HG03457 (cell line): ENCODE data around the gene NIPBL.
"Not testable (repeated sequence)": the region's sequence is repeated elsewhere in the genome, so short reads cannot be mapped to it uniquely, and the experiment has no call there.

ENCODE experiments used
- ATAC-seq: cut with Tn5 transposase; IDR thresholded peaks from one replicate; pipeline ENCODE4 v1.9.1; 2021; ENCODE audit warnings: moderate number of reproducible peaks; ENCODE audit not compliant: unreplicated experiment

Gene NIPBL

DNA sequence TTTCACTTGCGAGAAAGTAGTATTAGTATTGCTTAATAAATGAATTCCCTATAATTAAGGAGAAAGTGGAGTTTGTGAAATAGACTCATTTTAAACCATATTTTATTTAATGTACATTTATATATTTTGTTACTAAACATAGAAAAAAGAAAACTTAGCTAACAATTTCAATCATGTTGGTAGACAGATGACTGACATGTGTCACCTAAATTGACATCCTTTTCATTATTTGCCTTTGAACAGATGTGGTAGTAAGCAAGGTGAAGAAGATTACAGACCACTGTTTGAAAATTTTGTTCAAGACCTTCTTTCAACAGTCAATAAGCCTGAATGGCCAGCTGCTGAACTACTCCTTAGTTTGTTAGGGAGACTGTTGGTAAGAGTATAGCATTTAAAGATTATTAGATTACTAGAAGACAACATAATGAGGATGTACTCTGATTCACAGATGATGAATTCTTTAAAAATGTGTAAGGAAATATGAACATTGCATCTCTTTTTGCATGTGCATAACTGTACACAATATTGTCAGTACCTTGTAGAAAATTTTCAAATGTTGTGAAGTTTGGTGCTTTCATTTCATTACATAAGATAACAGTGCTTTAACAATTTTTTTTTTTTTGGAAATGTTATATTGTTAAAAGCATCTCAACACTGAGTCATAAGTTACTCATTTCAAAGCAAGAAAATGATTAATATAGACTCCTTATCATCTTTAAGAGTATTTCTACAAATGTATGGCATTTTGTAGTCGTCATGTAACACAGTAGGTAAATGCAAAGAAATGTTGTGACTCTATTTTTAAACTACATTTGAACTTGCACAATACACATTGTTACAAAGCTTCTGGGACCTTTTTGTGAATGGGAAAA lies 139.5 kb downstream of the NIPBL start:
- no peak for ATAC-seq

DNA sequence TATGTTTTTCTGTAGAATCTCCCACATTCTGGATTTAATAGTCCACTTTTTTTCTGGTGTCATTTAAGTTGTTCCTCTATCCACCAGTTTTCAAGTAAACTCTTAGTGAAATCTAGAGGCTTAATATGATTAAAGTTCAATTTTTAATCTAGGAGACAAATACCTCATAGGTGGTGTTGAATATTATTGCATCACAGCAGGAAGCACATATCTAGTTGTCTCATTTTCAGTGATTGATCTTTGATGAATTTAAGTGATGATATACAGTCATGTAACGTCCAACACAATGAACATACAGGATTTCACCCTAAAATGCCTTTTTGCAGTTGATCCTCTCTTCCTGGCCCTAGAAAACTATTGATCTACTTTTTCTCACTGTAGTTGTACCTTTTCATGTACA lies 152.3 kb downstream of the NIPBL start:
- ATAC-seq = no peak

DNA sequence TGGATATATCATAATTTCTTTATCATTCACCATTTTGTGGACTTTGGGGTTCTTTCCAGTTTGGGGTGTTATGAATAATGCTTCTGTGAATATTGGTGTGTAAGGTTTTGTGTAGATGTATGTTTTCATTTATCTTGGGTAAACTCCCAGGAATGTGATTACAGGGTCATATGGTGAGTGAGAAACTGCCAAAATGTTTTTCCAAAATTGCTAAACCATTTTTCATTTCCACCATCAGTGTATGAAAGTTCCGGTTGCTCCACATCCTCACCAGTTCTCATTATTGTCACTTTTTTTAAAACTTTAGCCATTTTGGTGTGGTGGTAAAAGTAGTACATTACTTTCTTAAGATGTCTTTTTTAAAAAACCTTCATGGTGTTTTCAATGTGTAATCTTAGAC lies 152.9 kb downstream of the NIPBL start:
- ATAC-seq = no peak

DNA sequence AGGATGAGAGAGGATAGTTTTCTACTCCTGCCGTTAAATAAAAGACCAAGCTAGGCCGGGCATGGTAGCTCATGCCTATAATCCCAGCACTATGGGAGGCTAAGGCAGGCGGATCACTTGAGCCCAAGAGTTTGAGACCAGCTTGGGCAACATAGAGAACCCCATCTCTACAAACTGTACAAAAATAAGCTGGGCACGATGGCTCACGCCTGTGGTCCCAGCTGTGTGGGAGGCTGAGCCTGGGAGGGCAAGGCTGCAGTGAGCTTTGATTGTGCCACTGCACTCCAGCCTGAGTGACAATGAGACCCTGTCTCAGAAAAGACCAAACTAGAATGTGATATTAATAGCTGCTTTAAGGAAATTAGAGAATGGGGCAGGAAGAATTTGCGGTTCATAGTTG lies 158.4 kb downstream of the NIPBL start:
- ATAC-seq = no peak

DNA sequence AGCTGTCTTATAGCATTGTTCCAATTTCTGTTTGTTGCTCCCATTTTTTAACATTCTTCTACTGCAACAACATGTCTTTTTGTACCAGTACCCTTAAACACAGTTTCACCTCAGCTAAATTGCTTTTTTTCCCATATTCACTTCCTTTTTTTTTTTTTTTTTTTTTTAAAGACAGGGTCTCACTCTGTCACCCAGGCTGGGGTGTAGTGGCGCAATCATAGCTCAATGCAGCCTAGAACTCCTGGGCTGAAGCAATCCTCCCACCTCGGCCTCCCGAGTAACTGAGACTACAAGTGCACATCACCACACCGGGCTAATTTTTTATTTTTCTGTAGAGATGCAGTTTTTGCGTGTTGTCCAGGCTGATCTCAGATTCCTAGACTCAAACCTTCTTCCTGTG lies 161.3 kb downstream of the NIPBL start:
- ATAC-seq = no peak

DNA sequence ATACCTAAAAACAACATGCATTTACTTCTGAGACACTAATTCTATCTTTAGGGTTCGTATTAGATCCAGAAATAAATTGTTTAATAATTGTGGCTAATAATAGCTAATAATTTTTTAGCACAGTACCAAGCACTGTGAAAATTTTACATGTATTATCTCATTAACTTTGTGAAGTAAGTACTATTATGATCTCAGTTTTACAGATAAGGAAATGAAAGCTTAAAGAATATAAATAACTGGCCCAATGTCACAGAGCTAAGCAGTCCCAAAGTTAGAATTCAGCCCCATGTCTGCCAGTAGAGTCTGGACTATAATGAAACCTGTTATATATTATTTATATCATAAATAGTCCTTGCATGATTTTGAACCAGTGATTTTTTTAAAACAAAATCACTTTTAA lies 163.3 kb downstream of the NIPBL start:
- no peak for ATAC-seq

DNA sequence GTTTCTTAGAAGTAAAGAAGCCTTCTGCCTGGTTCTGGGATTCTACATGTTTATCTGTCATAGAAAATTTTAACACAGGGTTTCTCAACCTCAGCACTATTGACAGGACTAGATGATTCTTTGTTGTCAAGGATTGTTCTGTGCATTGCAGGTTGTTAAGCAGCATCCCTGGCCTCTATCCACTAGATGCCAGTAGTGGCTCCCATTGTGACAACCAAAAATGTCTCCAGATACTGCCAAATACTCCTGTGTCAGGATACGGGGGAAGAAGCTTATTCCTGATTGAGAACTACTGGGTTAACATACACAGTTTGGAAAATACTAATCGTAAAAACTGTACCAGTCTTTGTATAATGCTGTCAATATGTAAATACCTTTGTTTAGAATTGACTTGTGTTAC lies 167.1 kb downstream of the NIPBL start:
- no peak for ATAC-seq

DNA sequence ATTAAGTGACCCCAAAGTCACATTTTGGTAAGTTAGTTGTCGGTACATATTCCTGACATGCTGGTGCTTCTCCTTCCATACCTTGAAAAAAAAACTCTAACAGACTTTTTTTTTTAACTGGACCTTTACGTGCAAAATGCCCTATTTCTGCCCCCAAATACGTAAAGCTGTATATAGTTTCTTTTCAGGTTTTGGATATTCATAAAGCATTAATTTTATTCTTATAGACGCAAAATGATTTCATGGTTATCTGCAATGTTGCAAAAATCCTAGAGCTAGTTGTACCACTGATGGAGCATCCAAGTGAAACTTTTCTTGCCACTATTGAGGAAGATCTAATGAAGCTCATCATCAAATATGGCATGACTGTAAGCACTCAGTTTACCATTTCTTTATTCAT lies 167.6 kb downstream of the NIPBL start:
- ATAC-seq = no peak

DNA sequence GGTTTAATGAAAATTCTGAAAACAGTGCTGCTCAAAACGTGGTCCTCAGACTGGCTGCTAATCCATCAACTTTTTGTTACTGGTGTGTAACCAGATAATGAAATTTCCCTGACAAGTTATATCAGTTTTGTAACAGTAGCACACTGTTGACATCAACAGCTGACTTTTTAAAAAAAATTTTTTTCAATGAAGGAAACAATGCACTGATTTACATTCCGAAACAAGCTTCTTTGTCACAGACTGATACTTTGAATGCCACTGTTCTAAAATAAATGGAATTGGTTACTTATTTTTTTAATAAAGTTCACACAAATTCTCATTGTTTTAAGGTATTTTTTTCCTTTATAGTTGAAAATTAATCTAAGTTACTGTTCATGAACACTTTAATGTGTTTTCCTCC lies 169.1 kb downstream of the NIPBL start:
- no peak for ATAC-seq

DNA sequence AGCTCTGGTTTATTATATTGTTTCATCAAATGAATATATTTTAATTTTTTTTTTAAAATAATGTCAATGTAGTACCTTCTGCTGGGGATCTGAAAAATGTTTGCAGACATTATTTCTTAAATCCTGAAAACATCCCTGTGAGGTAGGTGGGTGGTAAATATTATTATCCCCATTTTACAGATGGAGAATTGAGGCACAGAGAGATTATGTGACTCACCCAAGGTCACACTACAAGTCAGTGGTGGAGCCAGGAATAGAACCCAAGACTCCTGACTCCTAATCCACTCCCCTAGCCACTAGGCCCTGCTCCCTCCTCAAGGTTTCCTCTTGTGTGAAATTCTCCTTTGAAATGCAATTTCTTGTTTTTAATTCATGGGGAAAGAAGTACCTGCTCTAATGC lies 171.4 kb downstream of the NIPBL start:
- ATAC-seq = no peak

DNA sequence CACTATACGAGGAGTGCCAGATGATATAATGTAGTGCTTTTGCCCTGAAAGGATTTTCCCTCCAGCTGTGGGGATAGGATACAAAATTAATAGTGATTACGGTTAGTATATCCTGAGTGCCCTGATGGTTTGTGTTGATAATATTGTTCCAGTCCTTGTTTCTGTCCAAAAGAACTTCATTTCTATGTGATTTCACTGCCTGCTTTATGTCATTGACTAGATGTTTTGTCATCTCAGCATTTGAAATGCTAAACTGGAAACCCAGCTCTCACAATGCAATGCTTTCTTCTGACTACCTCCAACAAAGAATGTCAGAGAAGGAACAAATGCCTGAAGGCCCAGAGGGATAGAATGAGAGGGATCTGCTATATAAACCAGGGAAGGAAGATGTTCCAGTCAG lies 177.8 kb downstream of the NIPBL start:
- ATAC-seq = no peak

DNA sequence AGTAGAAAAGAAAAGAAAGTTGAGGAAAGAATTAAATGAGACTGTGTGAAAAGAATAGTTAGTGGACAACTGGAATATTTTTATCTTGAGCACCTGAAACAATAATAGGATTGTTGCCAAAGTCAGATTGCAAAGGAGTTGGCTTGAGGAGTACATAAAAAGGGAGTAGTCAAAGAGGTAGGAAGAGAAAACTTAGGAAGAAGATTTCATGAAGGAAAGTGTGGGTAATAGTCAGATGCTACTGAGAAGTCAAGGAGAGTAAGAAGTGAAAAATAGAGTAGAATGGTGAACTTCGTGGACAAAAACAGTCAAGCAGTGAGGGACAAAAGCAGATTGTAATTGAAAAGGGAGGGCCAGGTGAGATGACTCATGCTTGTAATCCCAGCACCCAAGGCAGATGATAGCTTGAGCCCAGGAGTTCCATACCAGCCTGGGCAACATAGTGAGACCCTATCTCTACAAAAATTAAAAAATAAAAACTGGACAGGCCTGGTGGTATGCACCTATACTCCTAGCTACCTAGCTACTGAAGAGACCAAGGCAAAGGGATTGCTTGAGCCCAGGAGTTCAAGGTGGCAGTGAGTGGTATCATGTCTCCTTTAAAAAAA lies 178.9 kb downstream of the NIPBL start:
- ATAC-seq = no peak

DNA sequence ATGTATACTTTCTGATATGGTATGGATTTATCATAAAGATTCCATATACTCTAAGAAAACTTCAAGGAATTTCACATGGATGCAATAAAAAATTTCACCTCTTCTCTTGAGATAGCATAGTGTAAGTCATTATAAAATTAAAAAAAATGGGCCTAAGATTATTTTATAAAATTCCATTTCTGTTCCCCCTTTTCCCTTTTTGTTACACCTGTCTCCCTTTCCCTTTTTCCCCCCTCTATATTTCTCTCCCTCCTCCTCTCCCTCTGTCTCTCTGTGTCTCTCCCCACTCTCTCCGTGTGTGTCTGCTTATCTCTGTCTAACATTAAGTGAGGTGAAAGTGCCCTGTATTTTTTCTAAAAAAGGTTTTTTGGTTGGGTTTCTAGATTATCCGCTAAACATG lies 180.2 kb downstream of the NIPBL start:
- no peak for ATAC-seq

DNA sequence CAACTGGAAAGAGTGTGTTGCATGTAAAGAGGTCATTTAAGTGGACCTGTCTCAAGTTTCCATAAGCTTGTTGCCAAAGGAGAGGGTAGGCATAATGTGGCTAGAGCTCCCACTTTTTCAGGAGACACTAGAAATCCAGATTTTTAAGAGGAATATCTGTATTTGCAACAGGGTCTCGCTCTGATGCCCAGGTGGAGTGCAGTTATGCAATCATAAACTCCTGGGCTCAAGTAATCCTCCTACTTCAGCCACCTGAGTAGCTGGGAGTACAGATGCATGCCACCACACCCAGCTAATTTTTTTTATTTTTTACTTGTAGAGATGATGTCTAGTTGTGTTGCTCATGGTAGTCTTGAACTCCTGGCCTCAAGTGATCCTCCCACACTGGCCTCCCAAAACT lies 183.5 kb downstream of the NIPBL start:
- no peak for ATAC-seq

DNA sequence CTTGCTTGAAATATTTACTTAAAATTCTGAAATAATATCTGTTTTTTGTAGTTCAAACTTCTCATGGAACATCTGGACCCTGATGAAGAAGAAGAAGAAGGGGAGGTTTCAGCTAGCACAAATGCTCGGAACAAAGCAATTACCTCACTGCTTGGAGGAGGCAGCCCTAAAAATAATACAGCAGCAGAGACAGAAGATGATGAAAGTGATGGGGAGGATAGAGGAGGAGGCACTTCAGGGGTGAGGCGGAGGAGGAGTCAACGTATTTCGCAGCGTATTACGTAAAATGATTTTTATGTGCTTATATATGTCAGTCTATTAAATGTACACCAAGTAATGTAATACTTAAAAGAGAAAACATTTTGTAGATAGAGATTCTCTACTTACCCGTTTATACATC lies 187.2 kb downstream of the NIPBL start:
- no peak for ATAC-seq

DNA sequence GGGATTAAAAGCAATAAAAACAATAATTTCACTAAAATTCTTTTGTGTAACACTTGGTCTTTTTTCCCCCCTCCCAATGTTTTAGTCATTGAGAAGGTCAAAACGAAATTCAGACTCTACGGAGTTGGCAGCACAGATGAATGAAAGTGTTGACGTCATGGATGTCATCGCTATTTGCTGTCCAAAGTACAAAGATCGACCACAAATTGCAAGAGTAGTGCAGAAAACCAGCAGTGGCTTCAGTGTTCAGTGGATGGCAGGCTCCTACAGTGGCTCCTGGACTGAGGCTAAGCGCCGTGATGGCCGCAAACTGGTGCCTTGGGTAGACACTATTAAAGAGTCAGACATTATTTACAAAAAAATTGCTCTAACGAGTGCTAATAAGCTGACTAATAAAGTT lies 187.9 kb downstream of the NIPBL start:
- ATAC-seq = no peak

DNA sequence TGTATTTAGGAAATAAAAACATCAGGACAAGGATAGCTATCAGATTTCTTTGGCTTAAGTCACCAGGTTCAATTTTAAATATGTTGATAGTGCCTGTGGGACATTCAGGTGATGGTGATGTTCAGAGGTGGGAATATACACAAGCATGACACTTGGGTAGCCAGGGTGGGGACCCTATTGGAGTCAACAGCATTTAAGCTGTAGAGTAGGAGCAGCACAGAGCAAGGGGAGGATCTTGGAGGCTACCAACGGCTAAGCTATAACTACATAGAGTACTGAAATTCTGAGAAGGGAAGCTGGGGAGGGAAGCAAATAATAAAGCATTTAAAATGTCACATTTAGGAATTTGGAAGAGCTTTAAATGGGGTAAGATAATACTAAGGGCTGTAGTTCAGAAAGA lies 194.9 kb downstream of the NIPBL start:
- ATAC-seq = no peak

DNA sequence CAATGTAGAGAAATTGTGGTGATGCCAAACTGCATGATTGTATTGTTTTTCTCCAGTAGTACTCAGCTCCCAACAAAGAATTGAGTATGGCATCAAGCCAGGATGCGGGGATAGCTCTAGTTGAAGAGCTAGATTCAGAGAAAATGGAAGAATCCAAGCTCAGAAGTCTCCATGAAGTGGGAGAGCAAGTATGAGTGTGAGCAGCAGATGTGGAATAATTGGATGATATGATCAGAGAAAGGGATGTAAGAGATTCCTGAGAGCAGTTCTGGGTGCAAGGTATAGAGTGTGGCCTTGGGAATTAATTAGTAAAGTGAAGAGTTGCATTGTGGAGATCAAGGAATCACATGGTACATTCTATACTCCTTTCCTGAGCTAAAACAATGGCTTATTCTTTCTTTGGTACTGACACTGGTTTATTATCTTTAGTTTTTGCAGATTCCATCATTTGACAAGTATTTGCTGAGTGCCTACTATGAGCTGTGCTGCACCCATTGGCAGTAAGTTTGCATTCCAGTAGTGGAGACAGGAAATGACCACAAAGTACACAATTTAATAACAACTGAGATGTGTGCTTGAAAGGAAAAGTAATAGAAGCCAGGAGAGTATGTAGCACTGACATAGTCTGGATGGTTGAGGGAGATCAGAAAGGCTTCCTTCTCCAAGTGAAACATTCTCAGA lies 195.5 kb downstream of the NIPBL start:
- no peak for ATAC-seq

DNA sequence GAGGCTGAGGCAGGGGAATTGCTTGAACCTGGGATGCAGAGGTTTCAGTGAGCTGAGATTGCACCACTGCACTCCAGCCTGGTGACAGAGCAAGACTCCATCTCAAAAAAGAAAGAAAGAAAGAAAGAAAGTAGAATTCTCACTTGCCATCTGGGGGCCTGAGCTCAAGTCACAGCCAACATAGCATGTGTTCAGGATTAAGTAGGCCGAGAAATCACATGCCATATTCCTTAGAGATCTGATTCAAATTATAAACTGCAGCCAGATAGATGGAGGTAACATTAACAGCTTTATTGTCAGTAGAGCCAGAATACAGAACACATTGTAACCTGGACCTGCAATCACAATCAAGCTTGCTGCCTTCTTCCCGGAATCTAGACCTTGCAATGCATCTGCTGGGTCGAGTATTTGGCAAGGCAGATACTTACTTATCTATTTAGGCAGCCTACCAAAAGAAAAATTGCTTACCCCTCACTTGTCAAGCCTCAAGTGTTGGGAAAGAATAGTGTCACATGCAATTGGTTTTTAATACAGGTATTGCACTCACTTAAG lies 198.9 kb downstream of the NIPBL start:
- no peak for ATAC-seq

DNA sequence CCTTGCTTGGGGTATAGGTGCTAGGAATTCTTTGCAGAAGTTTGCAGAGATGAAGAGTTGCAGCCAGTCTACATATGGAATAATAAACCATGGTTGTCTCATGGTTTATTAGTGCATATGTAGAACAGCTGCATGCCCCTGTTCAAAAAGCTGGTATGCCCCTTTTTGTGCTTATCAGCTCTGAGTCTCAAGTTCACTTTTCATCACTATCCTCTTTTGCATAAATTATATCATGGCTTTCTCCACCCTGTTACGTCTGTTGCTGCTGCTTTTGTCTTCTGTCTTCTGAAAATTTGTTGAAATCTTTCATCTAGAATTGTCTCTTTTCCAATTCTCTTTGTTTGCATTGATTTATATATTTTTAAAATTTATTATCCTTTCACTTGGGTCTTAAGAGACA lies 200.6 kb downstream of the NIPBL start:
- ATAC-seq = no peak

DNA sequence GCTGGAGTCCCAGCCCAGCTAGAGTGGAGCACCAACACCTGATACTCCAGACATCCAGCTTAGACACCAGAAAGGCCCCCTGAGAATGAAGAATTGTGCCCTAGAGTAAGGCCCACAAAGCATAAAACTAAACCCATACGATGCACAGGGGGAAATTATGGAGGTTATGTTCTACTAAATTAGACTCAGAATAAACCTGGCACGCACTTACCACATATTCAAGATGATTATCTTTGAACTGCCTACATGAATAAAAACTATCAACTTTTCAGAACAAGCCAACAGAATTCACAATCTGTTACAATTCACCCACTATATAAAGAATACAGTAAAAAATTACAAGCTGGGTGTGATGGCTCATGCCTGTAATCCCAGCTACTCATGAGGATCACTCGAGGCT lies 204.1 kb downstream of the NIPBL start:
- ATAC-seq = no peak

DNA sequence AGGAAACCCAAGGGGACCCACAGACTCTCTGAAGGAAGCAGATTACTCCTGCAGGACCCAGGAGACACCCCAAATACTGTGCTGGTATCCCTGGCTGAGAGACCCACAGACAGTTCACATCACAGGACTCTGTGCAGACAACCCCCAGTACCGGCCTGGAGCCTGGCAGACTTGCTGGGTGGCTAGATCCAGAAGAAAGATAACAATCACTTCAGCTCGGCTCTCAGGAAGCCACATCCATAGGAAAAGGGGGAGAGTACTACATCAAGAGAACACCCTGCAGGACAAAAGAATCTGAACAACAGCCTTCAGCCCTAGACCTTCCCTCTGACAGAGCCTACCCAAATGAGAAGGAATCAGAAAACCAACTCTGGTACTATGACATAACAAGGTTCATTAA lies 206.4 kb downstream of the NIPBL start:
- not testable (repeated sequence) for ATAC-seq
